Stimulated activated CD4-positive, alpha-beta T cell treated with anti-CD3 and anti-CD28 coated beads, Interleukin-4, amount 100 ng/mL, for 48 hours (primary cell): Measurements from ENCODE around the gene CLNK.

Experiments used
- DNase-seq, 2 donors: peaks; one replicate each; pipeline ENCODE4 v3.0.0-alpha.2; 2020; ENCODE audit warnings: low read depth in 2 of 2

The CLNK gene

DNA sequence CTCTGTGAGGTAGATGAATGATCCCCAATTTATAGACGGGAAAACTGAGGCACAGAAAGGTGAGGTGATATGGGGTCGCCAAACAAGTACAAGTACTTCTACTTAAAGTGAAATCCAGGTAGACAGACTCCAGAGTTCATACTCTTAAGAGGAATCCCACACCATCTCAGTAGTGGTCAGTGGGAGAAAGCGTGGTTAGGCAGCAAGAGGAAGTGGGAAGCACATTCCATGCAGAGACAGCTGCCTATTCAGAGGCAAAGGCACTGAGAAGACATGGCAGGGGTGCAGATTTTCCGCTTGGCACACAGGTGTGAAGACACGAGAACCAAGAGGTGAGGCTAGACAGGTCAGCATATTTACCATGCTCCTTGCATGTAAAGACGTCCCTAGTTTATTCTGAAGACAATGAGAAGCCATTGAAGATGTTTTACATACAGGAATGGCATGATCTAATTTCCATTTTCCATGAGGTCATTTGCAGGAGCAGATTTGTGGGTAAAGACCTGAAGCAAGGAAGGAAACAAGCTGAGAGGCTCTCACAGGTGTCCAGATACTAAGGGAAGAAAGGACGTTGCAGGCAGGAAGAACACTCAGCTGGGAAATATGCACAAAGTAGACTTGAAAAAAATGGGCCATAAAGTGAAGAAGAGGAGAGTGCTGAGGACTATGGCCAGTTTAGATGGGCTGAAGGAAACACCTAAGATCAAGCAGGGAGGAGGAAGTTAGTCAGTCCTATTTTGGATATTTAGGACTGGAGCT lies 17.3 kb upstream of the CLNK start:
- DNase-seq, result no peak

GRCh38 chr4:10701161-10701560 lies 16.6 kb upstream of the CLNK start:
- DNase-seq, result no peak

DNA sequence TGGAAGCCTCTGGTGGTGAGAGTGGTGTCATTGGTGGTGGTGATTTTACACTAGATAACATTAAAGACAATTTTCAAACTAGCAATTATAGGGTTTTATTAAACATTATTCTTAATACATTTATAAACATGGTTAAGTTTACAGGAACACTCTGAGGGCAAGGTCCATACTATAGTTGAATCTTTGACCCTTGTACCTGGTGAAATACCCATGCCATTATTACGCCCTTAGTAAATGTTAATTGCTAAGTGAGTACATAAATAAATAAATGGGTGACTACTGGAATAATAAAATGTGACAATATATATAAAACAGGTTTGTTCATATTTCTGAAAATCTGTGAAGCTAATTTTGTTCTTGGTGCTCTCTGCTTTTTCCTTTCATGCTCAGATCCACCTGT lies 13.6 kb upstream of the CLNK start:
- no peak for DNase-seq

DNA sequence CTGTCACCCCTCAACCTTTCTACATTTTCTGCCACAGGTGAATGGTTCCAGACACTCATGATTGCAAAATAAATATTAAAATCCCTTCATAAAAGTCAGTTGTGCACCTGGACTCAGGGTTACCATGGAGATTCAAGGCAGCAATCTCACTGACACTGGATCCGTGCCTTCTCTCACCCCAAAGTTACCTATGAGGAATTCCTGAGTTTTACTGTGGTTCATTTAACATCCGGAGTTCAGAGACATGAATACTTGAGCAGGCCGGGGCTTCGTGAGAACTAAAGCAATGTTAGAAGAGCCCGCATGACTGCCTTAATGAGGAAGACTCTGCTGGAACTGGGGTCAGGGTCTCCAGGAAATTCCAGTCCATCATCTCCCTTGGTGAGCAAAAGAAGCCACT lies 12.5 kb upstream of the CLNK start:
- no peak for DNase-seq

GRCh38 chr4:10696253-10696652 lies 11.7 kb upstream of the CLNK start:
- DNase-seq, result no peak

DNA sequence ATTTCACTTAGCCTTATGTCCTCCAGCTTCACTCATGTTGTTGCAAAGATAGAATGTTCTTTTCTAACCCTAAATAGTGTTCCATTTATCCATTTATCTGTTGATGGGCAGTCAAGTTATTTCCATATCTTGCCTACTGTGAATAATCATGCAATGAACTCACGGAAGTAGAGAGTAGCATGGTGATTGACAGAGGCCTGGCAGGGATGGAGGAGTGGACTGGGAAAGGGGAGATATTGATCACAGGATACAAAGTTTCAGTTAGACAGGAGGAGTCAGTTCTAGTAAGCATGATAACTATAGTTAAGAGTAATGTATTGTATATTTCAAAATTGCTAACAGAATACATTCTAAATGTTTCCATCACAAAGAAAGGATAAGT lies 10.3 kb upstream of the CLNK start:
- DNase-seq, result no peak

- no peak for DNase-seq
Observed at GRCh38 chr4:10694151-10694827, 9.7 kb upstream of the CLNK start.

GRCh38 chr4:10691651-10692050 lies 7.1 kb upstream of the CLNK start:
- DNase-seq, result no peak

- no peak for DNase-seq
Observed at GRCh38 chr4:10690185-10690907, 5.8 kb upstream of the CLNK start.

DNA sequence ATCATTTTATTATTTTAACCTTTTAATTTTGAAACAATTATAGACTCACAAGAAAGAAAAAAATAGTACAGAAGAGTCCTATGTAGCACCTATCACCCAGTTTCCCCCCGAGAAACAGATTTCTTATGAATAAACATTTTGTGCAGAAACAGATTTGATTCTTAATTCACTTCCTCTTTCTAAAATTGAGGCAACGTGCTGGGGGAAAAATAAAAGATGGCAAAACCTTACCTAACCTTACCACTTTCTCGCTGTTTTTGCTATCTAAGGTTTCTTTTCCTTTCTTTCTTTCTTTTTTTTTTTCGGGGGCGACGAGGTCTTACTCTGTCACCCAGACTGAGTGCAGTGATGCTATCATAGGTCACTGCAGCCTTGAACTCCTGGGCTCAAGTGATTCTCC lies 4.3 kb upstream of the CLNK start:
- no peak for DNase-seq

DNA sequence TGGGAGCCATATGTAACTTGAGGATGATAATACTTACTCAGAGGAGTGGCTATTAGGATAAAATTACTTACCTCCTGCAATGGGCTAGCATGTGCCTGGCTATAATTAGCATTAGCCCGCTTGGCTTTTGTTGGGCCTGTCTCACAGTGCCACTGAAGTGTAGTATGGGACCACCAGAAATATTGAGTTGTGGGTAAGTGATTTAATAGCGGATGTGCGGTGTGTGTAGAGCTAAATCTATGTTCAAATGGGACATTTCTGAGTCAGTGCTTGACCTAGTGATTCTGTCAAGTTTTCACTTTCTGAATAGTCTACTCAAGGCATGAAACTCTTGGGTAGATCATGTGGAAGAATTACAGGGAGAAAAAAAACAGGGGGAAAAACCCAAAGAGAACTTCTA lies 3.5 kb upstream of the CLNK start:
- DNase-seq, result no peak

DNA sequence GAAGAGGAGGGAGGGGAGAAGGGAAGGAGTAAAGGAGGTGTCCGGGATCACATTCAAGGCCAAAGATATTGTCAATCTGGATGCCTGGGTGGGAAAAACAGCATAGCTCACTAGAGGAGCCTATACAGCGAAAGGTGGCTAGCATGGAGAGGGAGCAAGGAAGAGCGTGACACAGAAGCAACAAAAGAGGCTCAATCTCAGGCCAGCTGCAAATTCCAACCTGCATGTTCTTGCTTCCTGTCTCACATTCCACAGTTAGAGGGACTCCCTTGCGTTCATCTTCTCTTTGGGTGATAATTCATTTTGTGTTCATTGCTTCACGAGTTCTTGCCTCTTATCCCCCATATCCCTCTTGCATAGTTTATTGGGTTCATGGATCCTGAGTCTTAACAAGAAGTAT lies 3.0 kb upstream of the CLNK start:
- no peak for DNase-seq

- DNase-seq, result no peak
Observed at GRCh38 chr4:10682397-10682796, 2.2 kb downstream of the CLNK start.

DNA sequence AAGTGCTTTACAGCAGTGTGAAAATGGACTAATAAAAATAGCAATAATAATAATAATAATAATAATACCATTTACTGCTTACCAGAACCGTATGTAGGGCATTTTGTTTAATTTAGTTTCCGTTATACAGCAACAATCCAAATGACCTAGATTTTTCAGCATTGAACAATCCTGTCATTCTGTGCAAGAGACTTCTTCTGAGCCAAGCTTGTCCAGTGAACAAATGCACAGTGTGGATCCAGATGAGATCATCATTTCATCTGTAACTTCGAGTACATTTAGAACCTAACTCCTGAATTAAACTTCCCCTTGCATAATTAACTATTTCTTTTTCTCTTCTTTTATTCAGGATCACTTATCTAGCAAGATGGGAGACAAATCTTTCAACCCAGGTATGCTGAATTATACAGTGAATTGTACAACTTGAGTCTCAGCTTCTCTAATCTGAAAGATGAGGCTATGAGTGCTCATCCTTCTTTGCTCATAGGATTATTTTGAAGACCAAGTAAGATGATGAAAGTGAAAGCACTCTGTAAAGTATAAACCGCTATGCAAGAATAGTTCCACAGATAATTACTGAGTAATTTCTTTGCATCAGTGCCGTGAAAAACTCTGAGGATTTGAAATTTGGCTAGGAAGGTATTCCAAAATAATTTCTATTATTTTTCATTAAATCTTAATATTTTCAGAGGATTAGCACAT lies 6.6 kb downstream of the CLNK start:
- no peak for DNase-seq

GRCh38 chr4:10673817-10674369 lies 10.7 kb downstream of the CLNK start:
- DNase-seq, result no peak

DNA sequence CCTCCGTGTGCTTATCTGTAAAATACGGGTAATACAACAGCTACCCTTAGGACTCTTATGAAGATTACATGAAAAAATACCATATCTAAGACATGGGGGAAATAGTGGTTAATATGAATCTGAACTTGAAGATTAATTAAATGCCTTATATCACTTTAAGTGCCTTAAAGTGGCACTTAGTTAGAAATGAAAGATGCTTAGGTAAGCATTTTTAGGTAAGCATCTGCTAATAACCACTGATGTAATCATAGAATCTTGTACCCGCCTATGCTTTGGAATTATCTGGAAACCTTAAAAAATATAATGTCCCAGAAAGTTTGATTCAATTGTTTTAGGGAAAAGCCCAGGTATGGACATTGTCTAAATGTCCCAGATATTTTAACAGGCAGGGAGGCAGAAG lies 12.2 kb downstream of the CLNK start:
- no peak for DNase-seq

GRCh38 chr4:10671799-10672198 lies 12.8 kb downstream of the CLNK start:
- DNase-seq, result no peak

- DNase-seq, result no peak
Observed at GRCh38 chr4:10671366-10671765, 13.2 kb downstream of the CLNK start.

- no peak for DNase-seq
Observed at GRCh38 chr4:10670321-10670720, 14.2 kb downstream of the CLNK start.

GRCh38 chr4:10667701-10668326 lies 16.8 kb downstream of the CLNK start:
- no peak for DNase-seq

DNA sequence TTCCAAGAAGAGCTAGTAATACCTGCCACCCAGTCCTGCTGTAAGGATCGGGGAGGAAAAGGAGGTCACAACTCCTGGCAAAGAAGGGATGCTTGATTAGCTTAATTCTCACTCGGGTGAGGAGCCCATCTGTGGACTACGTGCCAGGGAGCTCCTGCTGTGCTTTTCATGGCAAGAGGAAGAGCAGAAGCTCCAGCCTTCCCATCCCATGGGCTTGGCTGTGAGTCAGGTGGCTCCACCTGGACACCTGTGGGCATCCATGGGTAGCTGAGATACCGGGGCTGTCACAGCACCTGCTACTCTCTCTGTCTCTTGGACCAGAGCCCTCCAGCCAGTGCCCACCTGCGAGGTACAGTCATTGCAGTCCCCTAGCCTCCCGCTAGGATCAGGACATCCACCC lies 18.0 kb downstream of the CLNK start:
- DNase-seq, result no peak

- DNase-seq, result no peak
Observed at GRCh38 chr4:10664408-10664807, 20.2 kb downstream of the CLNK start.
